ENCODE results near the gene GCLC. TPM values are rescaled to one million over a fixed set of nuclear protein-coding genes. Genes with fewer than 3 reads are reported as not detected.

Gene GCLC
- total and polyA plus RNA-seq, 9 of the 15 experiments (the other 6 are each of a cell fraction or from before 2014, with no cell fraction given), result 3.9 to 20.0 (median 9.4) TPM

- peak; percentile 71; the same call in 1 of the 2 replicates for TF ChIP-seq CHAMP1 (IDR thresholded peaks at IDR 0.05)
- TF ChIP-seq ZNF224 (CRISPR knock-in tag; IDR thresholded peaks at IDR 0.05), result no peak
- peak; percentile 89 for TF ChIP-seq VEZF1 (CRISPR knock-in tag; IDR thresholded peaks at IDR 0.05)
- peak; percentile 73 for TF ChIP-seq MTA1 (IDR thresholded peaks at IDR 0.05; ENCODE audit: borderline replicate concordance)
- no peak for TF ChIP-seq COPS2 (conservative IDR thresholded peaks at IDR 0.05)
- TF ChIP-seq RNF219 (CRISPR knock-in tag; IDR thresholded peaks at IDR 0.05), result no peak
- TF ChIP-seq ARID3A (IDR thresholded peaks at IDR 0.05; ENCODE audit: borderline replicate concordance, low read depth, low read length), result no peak
- no peak for TF ChIP-seq RERE (CRISPR knock-in tag; IDR thresholded peaks at IDR 0.05; ENCODE audit: borderline replicate concordance)
- TF ChIP-seq EWSR1 (IDR thresholded peaks at IDR 0.05; ENCODE audit: borderline replicate concordance, low read depth, partially characterized antibody), result no peak
- no peak for TF ChIP-seq ZNF263 (CRISPR knock-in tag; IDR thresholded peaks at IDR 0.05; ENCODE audit: borderline replicate concordance)
Observed at GRCh38 chr6:53547811-53548496, 3.1 kb upstream of the GCLC start (continued).

All from K562 (cell line).